ENCODE measurements around the gene NMU.
"Not testable (repeated sequence)": the region's sequence is repeated elsewhere in the genome, so short reads cannot be mapped to it uniquely, and the experiment has no call there.

The NMU gene

DNA sequence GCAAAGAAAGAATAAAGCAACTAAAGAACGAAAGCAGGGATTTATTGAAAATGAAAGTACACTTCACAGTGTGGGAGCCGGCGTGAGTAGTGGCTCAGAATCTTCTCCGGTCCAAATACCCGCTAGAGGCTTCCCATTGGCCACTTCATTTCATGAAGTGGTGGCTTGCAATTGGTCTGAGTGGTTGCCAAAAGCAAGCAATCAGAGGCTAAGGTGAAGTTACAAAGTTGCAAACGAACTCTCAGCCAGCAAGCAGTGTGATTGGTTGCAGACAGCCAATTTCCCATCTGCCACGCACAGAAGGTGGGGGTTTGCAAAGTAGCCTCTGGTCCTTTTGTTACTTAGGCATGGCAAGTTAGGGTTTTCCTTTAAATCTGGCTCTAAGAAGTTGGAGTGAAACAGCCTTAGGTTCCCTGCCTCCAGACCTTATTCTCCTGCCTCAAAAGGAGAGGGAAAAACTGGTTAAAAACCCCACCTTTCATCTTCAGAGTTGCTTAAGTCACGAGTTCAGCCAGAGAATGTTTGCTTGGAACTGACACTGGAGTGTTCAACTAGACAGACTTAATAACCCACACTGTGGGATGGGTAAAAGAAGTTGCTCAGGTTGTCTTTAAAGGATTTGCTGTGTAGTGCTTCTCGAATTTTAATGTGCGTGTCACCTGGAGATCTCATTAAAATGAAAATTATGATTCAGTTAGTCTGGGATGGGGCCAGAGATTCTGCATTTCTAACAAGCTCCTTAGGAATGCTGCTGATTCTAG lies 82.5 kb downstream of the NMU start:
- peak; percentile 42 for DNase-seq

DNA sequence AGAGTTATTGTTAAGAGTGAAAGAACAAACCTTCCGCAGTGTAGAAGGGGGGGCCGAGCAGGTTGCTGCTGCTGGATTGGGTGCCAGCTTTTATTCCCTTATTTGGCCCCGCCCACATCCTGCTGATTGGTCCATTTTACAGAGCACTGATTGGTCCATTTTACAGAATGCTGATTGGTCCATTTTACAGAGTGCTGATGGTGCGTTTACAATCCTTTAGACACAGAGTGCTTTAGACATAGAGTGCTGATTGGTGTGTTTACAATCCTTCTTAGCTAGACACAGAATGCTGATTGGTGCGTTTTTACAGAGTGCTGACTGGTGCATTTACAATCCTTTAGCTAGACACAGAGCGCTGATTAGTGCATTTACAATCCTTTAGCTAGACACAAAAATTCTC lies 84.1 kb downstream of the NMU start:
- DNase-seq, result not testable (repeated sequence)

DNA sequence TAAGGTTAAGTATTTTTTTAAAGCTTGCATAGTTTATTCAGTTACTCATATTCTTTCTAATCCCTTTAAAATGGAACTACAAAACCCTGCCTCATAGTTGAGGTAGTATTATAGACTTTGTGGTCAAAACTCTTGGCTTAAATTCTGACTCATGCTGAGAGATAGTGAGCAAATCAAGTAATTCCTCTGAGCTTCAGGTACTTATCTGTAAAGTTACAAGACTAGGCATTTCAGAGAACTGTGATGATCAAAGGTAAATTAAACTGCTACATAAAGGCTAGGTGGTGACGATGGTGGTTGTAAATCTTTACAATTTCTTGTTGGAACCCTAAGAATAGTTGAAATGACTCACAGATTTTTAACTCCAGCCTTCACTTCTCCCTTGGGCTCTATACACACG lies 86.2 kb downstream of the NMU start:
- peak; percentile 75 for DNase-seq

DNA sequence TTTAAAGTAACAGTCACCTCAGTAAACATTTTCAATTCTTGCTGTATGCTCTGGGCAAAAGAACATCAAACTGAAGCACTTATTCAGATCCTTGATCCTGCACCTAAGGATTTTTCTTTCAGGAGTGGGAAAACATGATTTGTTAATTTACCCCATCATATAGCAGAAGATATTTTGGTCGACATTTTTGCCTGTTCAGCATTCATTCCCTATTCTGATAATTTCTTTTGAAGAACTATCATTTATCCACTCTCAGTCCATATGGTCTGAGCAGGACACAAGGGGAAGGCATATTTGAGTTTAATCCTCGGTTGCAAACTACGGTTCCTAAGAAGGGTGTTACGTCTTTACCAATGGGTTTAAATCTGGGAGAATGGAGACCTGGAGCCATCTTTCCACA lies 88.2 kb downstream of the NMU start:
- DNase-seq, result no peak

DNA sequence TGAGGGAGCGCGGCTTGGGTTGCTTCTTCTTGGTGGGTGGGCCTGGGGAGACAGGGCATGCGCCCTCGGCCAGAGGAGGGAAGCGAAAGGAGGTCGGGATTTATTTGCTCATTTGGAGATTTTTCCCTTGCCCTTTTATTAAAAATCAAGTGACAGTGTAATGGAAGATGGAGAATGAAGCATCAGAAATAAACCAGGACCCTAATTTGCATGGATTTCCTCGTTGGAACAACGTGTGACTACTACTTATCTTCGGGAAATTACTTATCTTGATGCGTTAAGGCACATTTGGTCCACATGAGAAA lies 88.7 kb downstream of the NMU start:
- DNase-seq, result no peak

DNA sequence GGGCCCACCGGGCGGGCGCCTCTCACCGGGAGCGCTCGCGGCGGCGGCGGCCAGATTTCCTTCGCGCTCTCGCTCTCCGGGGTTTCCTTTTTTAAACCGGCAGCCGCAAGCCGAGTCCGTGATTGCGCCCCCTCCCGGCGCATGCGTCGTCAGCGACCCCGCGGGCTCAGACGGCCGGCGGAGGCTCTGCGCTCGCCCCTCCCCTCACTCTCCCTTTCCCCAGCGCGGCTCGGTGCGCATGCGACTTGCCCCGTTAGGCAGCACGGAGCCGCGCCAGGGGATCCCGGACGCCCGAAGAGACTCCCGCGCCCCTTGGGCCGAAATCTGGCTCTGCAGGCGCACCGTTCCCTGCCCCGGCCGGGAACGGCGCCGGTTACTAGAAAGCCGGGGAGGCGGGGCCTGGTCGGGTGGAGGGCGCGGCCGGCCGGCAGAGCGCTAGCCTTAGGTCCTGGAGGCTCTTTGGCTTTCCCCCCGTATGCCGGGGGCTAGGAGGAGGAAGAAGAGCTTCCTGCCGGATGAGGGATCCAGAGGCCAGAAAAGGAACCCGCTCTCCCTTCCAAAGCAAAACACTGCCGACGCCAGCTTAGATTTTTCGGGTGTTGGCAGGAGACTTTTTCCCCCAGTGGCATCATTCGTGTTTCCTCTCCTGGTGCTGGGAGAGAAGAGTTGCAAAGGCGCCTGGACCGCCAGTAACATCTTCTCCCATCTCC lies 89.2 kb downstream of the NMU start, which contains the start of gene CLOCK:
Gene CLOCK (minus strand): TSS at position 154 of the 710 bp plus-strand sequence. CDS start 64,124 bp downstream, outside the sequence.
- peak; percentile 83 for DNase-seq

DNA sequence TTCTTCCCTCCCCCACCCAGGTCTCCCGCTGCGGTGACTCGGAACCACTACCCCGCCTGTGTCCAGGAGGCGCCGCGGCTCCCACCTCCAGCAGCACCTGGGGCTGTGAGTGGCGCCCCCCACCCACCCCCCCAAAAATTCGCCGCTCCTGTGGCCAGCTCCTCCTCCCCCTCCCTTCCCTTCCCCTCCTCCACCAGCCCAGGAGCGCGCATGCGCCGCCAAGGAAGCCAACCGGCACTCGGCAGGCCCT lies 89.7 kb downstream of the NMU start:
- no peak for DNase-seq

DNA sequence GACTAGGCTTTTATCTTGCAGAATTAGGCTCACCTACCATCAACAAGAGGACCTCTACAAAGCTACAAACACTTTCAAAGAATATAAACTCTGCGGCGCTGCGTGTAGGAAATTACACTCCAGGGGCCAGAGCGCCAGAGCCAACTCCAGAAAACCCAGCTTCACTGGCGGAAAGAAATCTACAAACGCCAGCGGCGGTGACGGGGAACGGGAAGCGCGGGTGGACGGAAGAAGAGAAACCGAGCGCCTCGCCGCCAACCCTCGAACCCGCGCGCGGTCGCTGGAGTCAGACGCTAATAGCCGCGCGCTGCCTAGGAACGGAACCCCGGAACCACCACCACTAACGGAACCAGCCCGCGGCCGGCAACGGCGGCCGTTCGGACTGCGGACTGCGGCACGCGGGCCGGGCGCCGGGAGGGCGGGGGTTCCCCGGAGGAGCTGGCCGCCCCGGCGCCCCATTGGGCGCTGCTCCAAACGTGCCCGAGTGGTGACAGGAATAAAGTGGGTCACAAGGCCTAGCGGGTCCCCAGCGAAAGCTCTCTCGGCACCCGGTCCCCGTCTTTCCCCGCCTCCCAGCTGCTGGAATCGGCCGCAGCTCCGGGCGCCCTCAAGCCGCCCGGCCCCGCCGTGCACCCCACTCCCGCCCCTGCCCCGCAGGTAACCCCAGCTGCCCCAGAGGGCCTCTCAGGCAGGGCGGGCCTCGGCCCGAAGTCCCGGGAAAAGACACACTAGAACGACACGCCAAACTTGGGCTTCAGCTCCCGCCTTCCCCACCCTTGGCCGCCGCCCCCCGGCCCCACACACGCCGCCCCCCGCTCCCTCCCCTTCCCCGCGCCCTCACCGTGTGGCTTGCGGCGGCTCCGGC lies 90.2 kb downstream of the NMU start:
- peak; percentile 63 for DNase-seq

All from activated CD4-positive, alpha-beta T cell treated with anti-CD3 and anti-CD28 coated beads, Interleukin-2, amount 50 U/mL, for 16 hours (primary cell).